GM18508 (cell line): ENCODE data around the gene SLC6A14.

ENCODE experiments used
- ATAC-seq: cut with Tn5 transposase; IDR thresholded peaks from one replicate; pipeline ENCODE4 v1.9.1; 2021; ENCODE audit warnings: moderate number of reproducible peaks; ENCODE audit not compliant: insufficient read depth, unreplicated experiment

SLC6A14 gene, protein sequence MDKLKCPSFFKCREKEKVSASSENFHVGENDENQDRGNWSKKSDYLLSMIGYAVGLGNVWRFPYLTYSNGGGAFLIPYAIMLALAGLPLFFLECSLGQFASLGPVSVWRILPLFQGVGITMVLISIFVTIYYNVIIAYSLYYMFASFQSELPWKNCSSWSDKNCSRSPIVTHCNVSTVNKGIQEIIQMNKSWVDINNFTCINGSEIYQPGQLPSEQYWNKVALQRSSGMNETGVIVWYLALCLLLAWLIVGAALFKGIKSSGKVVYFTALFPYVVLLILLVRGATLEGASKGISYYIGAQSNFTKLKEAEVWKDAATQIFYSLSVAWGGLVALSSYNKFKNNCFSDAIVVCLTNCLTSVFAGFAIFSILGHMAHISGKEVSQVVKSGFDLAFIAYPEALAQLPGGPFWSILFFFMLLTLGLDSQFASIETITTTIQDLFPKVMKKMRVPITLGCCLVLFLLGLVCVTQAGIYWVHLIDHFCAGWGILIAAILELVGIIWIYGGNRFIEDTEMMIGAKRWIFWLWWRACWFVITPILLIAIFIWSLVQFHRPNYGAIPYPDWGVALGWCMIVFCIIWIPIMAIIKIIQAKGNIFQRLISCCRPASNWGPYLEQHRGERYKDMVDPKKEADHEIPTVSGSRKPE

GRCh38 chrX:116436358-116436816 lies at the start of gene SLC6A14:
Gene SLC6A14 (plus strand): TSS chrX:116436606. CDS start chrX:116436710, 104 bp downstream.
- no peak for ATAC-seq

GRCh38 chrX:116395752-116396151 lies 40.7 kb upstream of the SLC6A14 start:
- ATAC-seq = no peak

DNA sequence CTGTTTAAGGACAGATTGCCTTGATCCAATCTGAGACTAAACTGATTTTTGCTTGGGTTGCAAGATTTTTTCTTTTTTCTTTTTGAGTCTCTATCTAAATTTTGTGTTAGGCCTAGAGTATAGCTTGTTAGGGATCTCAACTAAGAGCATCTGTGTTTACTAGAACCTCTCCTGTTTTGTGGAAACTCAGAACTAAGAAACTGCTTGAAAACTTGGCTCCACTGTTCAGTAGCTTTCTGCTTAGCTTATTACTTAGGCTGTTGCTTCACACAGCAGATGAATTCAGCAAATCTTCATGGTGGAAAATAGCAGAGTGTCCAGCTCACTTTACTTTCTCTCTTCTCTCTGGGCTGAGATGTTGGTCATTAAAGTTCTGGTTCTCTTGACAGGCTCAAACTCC lies 36.7 kb upstream of the SLC6A14 start:
- no peak for ATAC-seq

DNA sequence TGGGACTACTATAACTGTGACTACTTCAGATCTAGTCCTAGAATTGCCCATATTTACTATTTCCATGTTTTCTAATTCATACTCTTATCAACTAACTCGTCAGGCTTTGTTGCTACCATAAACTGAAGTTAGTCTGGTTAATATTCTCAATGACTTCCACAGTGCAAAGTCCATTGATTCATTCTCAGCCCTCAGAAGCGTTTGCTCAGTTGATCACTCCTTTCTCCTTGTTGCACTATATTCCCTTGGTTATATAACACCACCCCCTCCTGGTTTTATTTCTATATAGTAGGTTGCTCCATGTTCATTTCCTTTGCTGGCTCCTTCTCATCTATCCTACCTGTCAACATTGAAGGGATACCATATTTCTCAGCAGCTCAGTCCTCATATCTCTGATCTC lies 27.2 kb upstream of the SLC6A14 start:
- no peak for ATAC-seq

- ATAC-seq = no peak
These were observed 23.1 kb upstream of the SLC6A14 start for GRCh38 chrX:116413273-116413672.

DNA sequence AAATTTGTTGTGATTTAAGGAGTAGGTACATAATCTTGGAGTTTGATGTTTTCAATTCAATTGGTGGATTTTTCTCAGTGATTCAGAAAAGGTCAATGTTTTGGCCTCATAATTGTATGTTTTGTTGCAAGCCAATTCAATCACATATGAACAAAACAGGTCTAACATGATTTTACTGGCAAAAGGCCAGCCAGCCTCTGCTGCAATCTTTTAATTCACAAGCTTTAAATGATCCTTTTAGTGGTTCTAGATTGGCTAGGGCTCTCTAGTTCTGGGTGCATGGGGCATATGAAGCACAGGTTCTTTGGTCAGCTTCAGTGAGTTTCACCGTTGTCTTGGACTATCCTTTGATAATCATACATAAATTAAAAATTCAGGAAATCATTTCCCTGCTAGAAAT lies 19.2 kb upstream of the SLC6A14 start:
- no peak for ATAC-seq

- ATAC-seq = no peak
These were observed 18.4 kb upstream of the SLC6A14 start for GRCh38 chrX:116417968-116418367.

- no peak for ATAC-seq
These were observed 8.4 kb upstream of the SLC6A14 start for GRCh38 chrX:116427978-116428377.

- no peak for ATAC-seq
These were observed 809 bp upstream of the SLC6A14 start for GRCh38 chrX:116435597-116435996.

DNA sequence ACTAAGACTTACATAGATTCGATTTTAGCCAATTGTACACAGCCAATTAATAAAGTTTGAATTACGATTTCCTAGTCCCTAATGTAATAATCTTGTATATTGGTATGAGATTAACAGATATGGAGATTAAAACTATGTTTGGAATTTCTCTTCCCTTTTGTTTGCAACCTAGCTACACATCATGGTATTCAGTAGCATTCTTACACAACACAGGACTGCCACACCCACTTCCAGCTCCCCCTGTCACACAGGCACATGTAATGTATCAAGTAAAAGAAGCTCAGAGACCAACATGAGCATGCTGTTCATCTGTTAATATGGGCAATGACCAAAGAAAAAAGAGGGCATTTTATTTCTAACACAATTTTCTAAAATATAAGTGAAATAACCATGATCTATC lies 12.8 kb downstream of the SLC6A14 start:
- no peak for ATAC-seq

GRCh38 chrX:116462822-116463221 lies 26.4 kb downstream of the SLC6A14 start, which contains the start of gene CT83:
Gene CT83 (minus strand): TSS chrX:116462976. CDS start chrX:116462856, 120 bp downstream.
- ATAC-seq = peak; percentile 92

- no peak for ATAC-seq
These were observed 43.7 kb downstream of the SLC6A14 start for GRCh38 chrX:116480059-116480458.

DNA sequence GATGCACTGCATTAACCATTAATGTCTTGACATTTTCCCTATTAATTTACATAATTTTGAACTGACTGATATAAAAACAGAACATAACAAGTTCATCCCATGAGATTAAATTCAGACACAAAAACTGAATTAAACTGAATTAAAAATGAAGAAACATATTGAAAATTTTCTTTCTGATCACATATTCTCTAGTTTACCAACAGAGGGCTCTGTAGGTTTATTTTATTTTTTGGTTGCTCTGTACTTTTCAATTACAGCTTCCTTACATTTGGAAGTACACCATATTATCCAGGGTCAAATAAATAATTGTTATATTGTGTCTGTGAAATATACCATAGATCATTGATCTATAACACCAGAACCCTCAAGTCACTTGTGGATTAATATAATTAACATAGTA lies 53.7 kb downstream of the SLC6A14 start:
- ATAC-seq = no peak

GRCh38 chrX:116493271-116493670 lies 56.9 kb downstream of the SLC6A14 start:
- no peak for ATAC-seq

DNA sequence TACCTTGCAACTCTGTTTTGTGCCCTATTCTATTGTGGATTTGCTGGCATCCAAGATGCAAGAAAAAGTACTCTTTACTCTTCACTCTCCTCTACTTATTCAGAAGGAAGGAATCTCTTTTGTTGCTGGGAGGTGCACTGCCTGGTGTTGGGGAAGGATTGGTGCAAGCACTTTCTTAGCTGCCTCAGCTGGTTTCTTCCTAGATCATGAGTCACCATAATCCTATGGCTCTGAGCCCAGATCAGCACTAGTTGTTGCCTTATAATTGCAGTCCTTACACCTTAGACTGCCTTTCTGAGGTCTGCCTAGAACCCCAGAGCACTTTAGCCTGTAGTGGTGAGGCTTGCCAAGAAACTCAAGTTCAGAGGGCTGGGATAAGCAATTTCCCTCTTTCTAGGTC lies 63.4 kb downstream of the SLC6A14 start:
- no peak for ATAC-seq
